ENCODE results near the gene GRM7.

DNA sequence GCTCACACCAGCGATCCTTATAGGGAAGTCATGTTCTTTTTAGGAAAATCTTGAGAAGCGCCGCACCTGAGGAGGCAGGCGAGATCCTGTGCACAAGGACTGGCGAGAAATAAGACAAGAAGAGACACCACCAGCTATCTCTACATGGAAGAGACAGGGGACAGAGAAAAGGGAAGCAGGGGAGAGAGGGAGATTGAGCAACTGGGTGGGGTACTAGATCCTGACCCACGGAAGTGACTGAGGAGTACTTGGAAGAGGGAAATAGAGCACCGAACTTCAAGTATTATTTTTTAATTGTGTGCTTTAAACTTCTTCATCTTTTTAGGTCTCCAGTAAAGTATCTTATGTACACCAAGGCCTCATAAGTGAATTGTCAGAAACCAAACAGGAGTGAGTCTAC is 898.7 kb downstream of the GRM7 start:
- TF ChIP-seq, protein P1, sequence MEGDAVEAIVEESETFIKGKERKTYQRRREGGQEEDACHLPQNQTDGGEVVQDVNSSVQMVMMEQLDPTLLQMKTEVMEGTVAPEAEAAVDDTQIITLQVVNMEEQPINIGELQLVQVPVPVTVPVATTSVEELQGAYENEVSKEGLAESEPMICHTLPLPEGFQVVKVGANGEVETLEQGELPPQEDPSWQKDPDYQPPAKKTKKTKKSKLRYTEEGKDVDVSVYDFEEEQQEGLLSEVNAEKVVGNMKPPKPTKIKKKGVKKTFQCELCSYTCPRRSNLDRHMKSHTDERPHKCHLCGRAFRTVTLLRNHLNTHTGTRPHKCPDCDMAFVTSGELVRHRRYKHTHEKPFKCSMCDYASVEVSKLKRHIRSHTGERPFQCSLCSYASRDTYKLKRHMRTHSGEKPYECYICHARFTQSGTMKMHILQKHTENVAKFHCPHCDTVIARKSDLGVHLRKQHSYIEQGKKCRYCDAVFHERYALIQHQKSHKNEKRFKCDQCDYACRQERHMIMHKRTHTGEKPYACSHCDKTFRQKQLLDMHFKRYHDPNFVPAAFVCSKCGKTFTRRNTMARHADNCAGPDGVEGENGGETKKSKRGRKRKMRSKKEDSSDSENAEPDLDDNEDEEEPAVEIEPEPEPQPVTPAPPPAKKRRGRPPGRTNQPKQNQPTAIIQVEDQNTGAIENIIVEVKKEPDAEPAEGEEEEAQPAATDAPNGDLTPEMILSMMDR (IDR thresholded peaks at IDR 0.05), result no peak
- TF ChIP-seq POLR2A (IDR thresholded peaks at IDR 0.05), result no peak
